NK-92 (cell line): ENCODE data around the gene ARHGAP10.

ENCODE experiments used
- DNase-seq: peaks from one replicate; lab custom pipeline; 2025; ENCODE audit not compliant: unreplicated experiment; lab: John Stamatoyannopoulos, UW

ARHGAP10 gene

DNA sequence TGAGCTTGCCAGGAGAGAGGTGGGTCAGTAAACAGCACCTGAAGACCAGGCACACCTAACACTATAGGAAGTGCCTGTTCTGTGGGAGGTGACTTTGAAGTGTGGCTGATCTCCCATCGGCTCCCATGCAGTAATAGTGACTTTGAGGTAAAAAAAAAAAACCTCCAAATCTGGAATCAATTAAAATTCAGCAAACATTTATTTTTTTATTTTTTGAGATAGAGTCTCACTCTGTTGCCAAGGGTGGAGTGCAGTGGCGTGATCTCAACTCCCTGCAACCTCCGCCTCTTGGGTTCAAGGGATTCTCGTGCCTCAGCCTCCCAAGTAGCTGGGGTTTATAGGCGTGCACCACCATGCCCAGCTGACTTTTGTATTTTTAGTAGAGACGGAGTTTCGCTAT lies 32.4 kb downstream of the ARHGAP10 start:
- DNase-seq, result no peak

DNA sequence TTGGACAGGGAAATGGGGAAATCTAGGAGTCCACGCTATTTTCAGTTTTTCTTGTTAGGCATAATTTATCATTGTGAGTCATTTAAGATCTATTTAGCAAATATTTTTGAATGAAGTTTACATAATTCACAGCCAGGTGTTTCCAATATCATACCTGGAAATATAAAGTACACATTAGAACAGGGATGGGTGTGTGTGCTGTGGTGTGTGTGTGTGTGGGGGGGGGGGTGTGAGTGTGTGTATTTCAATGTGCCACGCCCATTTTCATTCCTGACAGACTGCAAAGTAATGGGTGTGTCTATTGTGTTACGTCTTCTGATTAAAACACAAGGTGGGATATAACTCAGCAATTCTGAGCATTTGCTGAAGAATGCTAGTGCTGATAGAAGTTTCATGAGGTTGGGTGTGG lies 33.2 kb downstream of the ARHGAP10 start:
- no peak for DNase-seq

DNA sequence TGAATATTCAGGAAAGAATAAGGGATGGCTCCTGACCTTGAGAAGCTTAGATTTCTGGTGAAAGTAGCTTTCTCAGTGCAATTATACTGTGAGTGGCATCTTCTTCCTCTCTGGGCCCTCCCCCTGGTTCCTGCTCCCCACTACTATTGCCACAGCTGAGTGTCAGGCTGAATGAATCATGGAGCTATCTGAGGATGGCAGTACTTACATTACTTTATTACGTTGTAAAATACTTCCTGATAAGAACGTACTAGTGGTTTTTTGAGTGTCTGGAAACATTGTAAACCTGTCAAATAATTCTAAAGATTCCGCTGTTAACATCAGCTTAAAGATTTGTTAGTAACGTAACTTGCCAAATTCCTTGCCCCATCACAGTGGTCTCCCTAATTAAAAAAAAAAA lies 36.2 kb downstream of the ARHGAP10 start:
- DNase-seq, result no peak

DNA sequence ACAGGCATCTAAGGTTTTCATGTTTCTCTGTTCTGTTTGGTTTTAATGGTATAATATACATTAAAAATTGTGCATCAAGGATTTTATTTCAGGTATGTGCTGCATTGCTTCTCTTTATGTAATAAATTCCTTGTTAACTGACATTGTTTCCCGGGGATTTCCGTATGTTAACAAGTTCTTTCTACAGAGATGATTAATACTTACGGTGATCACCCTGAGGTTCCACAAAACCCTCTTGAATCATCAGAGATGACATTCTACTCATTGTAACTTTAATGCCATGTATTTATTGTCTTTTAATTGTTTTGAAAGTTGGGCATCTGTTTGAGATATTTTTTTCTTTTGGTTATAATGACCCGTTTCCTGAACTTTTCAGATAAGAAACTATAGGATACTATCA lies 37.5 kb downstream of the ARHGAP10 start:
- DNase-seq, result no peak

DNA sequence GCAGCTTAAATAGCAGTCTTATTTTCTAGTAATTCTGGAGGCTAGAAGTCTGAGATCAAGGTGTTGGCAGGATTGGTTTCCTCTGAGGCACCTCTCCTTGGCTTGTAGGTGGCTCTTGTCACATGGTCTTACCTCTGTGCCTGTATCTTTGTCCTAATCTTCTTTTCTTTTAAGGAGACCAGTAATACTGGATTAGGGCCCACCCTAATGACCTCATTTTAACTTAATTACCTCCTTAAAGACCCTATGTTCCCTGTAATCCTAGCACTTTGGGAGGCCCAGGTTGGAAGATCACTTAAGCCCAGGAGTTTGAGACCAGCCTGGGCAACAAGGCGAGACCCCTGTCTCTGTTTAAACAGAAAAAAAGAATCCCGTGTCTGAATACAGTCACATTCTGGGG lies 38.9 kb downstream of the ARHGAP10 start:
- no peak for DNase-seq

DNA sequence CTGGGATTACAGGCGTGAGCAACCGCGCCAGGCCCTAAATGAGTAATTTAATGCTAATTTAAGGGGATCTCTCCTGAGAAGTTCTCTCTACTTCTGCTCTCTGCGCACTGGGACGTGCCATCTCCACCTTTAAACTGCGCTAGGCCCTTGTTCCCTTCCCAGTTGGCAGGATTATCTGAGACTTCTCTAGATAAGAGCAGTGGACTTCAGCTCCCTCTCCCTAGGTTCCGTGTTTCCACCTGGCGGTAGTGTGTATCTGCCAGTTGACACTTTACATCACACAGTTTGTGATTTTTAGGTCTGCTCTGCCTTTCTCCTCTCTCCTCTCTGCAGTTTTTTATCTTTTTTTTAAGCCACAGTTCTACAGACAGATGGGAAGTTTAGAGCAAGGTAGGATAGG lies 40.2 kb downstream of the ARHGAP10 start:
- DNase-seq, result no peak

DNA sequence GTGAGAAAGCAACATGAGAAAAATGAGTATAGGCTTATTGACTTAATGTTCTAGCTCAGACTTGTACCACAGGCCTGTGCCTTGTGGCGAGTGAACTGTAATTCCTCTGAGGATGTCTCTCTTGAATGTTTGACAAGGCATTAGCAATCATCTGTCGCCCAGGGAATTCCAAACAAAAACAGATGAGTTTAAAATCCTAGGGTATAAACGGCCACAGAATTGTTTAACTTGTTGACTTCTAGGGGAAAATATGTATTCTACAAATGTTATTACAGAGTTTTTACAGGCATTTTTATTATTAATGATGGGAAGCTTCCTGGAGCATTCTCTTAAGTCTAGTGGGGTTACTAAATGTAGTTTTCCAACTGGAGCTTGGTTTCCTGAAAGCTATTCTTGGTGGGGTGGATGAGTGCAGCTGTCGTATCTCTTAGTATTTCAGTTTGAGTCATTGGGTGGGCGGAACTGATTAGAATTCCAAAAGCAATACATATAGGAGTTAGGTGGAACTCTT lies 40.6 kb downstream of the ARHGAP10 start:
- no peak for DNase-seq

DNA sequence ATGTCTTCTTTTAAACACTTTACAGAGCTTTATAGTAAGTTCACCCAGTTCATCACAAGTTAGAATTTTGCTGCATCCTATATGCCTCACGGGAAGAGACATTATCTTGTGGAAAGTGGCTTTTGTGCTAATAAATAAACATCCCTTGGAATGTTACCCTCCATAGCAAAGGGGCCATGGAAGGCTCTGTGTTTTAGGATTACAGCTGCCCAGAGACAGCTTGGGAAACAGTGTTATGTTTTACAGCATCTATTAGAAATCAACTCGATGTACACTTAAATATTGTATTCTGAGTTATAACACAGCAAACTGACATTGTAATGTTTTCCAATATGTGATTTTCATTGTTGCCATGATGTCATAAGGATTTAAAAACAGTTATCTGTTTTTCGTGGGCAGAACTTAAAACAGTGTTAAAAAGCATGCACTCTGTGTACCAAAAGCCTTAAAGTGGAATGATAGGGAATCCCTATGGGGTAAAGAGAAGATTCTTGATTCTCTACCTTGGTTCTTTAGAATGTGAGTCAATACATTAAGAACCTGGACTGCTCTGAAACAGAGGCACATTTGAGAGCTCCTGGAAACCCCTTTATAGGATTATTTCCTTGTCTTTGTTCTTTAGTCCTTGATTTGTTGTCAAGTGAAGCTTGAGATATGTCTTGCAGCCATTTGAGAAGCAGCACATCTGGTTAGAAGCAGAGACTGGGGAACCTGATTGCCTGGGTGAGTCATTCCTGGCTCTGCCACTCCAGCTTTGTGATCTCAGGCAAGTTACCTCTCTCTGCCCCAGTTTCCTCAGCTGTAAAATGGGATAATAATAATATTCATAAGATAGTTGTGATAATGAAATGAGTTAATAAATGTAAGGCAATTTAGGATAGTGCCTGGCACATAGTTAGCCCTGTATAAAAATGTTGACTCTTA lies 41.6 kb downstream of the ARHGAP10 start:
- no peak for DNase-seq

DNA sequence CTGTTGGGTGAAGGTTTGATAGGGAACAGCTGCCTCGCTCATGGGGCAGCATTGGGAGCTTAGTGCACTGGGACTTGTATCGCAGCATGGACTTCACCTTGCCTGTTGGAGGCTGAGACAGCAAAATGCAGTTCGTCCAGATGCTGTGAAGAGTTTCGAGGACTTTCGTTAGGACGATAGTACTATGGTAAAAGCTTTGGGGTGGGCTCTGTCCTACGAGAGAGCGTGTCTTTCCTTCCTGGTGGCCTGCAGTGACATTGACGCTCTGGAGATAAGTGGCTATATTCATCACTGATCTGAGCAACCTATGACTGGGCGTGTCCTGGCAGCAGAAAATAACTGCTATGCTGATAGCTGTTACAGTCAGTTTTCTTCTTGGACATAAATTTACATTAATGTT lies 44.8 kb downstream of the ARHGAP10 start:
- no peak for DNase-seq

DNA sequence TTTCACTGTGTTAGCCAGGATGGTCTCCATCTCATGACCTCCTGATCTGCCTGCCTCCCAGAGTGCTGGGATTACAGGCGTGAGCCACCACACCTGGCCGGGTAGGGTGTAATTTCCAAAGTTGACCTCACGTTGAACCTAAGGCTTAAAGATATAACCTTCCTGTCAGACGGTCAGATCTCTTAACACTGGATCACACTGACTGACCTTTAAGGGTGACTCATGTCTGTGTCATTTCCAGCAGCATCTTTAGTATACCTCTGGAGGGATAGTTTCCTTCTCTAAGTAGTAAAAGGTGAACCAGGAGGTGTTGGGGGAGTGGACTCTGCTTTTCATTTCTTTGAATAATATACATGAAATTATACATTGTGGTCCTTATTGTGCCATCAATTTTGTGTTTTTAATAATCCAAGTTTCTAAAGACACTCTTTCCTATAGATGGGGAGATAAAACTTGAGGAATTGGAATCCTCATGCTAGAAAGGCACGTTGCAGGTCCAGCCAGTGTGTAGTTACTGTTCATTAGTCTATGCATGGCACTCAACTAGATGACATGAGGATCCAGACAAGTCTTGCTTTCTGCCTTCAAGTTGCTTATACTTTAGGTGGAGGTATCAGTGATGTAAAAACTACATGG lies 45.7 kb downstream of the ARHGAP10 start:
- no peak for DNase-seq

DNA sequence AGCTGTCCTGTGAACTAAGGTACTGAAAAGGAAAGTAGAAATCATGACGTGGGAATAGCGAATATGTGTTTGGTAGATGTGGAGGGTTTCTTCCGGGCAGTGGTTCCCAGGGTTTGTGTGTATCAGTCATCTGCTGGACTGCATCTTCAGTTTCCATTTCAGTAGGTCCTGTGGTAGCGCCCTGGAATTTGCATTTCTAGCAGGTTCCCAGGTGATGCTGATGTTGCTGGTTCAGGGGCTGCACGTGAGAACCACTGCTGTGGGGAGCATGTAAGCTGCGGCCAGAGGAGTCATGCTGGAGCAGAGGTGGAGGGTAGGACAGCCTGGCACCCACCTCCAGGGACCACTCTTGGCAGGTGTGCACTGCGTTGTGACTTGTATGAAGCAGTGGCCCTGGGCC lies 47.1 kb downstream of the ARHGAP10 start:
- DNase-seq, result no peak

DNA sequence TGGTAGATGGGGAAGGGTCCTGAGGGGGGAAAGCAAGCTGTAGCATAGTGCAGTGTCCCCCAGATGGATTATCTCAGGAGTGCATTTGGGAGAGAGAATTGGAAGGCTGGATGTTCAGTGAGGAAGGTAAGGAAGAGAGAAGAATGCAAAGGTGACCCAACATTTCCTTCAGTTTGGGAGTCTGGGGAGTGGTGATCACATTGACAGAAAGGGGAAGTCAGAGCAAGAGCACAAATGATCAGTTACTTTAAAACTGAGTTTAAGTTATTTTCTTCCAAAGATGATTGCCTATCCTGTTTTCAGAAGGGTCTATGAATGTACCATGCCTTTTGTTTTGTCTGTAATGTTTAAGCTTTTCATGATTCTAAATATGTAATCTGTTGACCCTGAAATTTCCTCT lies 47.6 kb downstream of the ARHGAP10 start:
- no peak for DNase-seq

DNA sequence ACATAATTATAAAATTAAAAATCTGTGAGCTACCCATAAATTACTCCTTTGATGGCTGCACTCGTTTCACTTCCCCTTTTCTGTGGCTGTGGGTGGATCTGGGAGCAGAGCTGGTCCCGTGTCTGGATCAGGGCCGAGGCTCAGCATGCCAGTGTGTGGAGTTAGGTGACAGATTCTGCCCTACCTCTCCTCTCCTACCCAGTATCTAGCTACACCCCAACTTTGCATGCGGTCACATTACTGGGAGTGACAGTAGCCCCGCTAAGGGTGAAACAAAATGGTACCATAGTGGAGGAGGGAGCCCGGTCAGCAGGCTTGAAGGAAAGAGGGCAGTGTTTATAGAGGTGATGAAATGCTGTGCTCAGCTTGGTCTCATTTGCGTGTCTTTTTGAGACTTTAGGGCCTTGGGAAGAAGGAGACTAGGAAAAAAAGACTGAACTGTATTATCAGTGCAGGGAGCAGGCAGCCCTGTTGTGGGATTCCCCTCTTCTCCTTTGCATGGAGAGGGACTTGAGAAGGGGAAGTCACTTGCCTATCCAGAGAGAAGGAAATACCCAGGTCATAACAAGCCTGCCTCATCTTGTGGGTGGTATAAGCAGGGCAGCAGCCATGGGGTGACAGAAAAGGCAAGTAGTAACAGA lies 48.4 kb downstream of the ARHGAP10 start:
- no peak for DNase-seq

DNA sequence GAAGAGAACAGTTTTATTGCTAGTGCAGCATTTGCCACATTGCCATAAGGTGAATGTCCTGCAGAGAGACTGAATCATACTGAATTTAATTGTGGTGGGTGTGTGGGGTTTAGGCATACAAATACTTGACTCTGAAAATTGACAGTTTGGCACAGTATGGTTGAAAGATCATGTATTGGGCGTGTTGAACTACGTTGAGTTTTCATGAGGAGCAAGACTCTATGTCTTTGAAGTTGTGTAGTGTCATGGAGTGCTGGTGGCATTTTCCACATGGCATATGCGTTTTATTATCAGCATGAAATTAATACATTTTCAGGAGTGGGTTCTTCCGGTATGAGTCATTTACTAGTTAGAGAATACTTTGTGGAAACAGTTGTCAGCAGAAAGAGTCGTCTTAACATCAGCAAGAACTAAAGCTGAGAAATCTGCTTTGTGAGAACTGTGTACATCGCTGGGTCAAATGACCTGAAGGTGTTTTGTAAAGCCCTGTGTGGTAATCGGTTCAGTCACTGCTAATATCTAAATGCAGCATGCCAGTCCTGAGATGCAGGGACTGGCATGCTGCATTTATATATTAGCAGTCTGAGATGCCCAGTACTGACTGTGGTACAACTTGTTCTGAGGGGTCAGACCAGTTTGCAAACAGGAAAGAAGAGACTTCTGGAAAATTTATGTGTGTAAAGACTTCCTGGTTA lies 50.3 kb downstream of the ARHGAP10 start:
- DNase-seq, result no peak

DNA sequence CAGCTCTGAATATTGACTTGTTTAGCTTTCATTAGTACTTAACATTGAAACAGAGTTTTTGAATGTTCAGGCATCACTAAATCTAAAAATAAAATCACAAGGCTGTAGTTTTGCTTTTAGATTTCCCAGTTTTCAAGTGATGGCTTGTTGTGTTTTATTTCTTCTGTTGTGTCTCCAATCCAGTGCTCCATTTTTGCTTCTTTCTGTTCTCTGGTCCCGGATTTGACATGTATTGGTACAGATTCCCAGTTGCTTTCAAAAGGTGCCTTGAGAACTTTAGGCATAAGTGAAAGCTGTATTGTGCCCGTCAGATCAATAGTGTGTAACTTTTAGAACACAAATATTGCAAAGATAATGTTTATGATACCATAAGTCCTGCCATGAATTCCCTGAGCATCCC lies 53.2 kb downstream of the ARHGAP10 start:
- no peak for DNase-seq

DNA sequence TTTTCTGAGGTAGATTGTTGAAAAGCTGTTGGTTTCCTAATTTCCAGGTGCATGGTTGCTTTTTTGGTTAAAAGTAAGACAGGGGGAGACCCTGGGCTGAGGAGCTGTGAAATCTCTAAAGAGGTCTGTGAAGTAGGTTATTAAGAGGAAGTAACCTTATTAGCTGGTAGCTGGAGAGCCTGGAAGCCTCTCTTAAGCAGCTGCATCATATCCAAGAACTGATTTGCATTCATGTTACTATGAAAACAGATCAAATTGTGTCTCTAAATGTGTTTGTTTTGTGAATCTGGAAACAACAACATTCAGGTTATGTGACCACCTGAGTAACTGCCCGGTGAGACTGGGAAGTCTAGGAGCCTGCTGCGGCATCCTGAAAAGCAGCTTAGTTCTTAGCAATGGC lies 54.1 kb downstream of the ARHGAP10 start:
- DNase-seq, result no peak

DNA sequence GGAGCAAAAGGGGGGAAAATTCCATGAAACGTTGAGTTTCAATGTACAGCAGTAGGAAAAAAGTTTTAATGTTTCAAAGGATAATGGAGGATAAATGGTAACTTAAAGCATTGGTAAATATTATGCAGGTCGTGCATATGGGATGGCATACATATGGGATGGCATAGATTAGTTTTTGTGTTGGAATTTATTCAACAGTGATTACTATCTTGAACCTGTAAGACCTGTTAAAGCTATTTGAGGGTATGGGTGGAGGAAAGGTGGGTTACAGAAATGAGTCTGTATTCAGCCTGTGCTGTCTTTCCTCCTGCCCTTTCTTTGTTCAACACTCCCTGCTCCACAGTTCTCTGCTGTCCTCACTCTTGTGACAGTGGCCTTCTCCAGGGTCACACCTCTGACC lies 54.6 kb downstream of the ARHGAP10 start:
- DNase-seq, result no peak

DNA sequence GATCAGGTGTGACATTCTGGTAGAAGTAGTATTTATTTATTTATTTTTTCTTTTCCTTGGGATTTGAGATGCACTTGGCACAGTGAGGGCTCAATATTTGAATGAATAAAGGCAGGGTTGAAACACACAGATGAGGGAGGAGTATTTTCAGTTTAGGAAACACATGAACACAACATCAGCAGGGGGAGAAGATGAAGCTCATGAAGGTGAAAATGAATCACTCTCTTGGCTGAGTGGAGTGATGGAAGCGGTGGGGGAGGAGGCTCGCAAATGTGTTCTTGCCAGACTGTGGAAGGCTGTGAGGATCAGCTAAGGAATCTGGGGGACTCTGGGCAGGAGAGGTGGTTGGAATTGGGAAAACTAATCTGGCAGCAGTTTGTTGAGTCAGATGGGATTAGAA lies 55.3 kb downstream of the ARHGAP10 start:
- DNase-seq, result no peak

DNA sequence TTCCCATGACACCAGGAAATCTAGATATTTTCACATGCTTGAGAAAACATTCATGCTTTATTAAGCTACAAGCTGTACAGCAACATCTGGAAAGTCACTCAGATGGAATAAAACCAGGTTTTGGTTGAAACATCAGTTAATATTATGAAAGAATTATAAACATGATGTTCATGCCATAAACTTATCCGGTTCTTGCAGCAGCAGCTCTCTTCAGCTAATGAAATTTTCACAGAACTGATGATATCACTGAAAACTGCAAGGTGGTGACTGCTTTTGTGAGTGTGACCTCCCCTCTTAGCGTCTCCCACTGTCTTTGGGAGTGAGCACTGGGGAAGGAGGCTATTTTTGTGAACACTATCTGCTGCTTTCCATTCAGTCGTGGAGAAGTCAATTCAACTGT lies 56.9 kb downstream of the ARHGAP10 start:
- DNase-seq, result no peak

DNA sequence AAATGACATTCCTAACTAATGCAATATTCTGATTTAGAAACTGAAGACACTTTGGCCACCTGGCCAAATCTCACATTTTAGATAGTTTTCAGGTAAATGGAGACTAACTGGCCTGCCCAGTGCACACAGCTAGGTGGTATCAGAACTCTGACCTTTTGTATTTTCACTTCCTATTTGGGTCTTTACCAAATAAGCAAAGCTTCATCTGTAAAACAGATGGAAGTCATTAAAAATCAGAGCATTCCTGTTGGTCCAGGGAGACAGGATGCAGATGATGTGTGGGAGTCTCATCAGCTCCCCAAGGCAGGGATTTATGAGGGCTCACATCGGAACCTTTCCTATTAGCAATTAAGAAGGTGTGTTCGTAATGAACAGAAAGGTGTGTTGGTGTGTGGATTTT lies 57.7 kb downstream of the ARHGAP10 start:
- no peak for DNase-seq

DNA sequence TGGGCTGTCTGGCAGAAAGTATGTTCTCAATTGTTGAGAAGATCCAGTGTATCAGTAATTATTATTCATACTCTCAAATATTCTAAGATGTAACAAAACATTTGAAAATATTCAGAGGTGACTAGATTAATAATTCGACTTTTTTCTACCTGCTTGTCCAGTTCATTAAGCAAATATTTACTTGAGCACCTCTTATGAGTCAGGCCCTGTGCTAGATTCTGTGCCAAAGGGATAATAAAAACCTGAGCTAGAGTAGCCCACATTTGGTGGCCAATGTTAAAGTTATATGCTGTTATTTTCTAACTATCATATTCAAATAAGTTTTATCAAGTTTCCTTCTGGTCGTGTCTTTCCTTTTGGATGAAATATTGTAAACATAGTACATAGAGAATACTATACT lies 58.5 kb downstream of the ARHGAP10 start:
- DNase-seq, result no peak
